ENCODE measurements around the gene SAMSN1. TPM values are rescaled to one million over a fixed set of nuclear protein-coding genes. Genes with fewer than 3 reads are reported as not detected.

The SAMSN1 gene
- total and polyA plus RNA-seq, 9 of the 15 experiments (the other 6 are each of a cell fraction or from before 2014, with no cell fraction given): 101 to 223 (median 159) TPM

DNA sequence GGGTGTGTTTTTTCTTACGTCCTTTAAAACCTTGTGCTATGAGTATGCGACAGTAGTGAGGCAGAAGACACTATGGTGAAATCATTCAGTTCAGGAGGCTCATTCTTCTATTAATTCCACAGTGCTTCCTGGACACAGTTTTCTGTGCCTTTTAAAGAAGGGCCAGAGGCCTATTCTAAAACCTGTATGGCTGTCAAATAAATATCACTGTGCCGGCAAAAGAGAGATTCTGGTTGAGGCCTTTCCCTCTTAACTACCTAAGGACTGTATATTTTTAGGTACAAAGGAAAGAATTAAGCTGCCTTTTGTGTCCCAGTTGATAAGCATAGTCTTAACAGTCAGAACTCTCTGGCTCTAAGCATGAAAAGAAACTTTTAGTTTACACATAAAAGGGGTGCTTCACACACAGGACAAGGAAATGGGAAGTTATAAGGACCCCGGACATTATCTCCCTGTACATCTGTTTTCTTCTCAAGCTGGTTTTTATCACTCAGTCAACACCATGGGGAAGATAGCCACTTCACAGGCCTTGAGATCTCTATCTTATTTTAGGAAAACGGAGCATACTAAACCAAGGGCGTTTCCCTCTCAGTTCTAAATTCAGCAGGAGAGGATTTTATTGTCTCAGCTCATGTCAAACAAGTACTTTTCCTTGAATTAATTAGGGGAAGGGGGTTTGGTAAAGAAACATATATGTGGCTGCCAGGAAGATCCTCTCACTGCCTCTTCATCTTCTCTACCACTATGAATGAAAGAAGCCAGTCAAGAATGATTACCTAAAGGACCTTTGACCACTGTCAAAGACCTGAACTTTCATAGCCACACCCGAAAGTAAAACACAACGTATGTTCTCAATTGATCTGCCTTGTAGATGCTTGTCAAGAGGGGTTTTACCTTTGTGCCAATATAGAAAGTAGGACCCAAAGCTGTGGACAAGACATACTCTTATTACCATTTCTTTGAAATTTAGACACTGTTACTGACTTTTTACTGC lies 91.8 kb downstream of the SAMSN1 start (continued):
- TF ChIP-seq NR2C1 (IDR thresholded peaks at IDR 0.05) (peak; percentile 44; the same call in 1 of the 2 replicates), NR2C1 (tag; IDR thresholded peaks at IDR 0.05) (no peak), ZNF583 (CRISPR knock-in tag; IDR thresholded peaks at IDR 0.05) (no peak), PHF8 (IDR thresholded peaks at IDR 0.05; ENCODE audit: borderline replicate concordance, low read length) (no peak), NFIC (IDR thresholded peaks at IDR 0.05) (peak; percentile 76), THRAP3 (IDR thresholded peaks at IDR 0.05; ENCODE audit: borderline replicate concordance) (no peak), RBBP5 (IDR thresholded peaks at IDR 0.05; ENCODE audit: borderline replicate concordance, insufficient read depth, low read length, poor library complexity, severe bottlenecking) (peak; percentile 64), CHCHD3 (CRISPR knock-in tag; IDR thresholded peaks at IDR 0.05) (no peak), SMAD3 (CRISPR knock-in tag; conservative IDR thresholded peaks at IDR 0.05) (peak; percentile 73; the same call in 1 of the 2 replicates), TRIM24 (IDR thresholded peaks at IDR 0.05) (peak in 1 of 2 experiments; percentile 86; a peak in 3 of 4 replicates), KDM1A (IDR thresholded peaks at IDR 0.05) (peak; percentile 47 to 66; a peak in 3 of 4 replicates)
- TF ChIP-seq, protein P1, sequence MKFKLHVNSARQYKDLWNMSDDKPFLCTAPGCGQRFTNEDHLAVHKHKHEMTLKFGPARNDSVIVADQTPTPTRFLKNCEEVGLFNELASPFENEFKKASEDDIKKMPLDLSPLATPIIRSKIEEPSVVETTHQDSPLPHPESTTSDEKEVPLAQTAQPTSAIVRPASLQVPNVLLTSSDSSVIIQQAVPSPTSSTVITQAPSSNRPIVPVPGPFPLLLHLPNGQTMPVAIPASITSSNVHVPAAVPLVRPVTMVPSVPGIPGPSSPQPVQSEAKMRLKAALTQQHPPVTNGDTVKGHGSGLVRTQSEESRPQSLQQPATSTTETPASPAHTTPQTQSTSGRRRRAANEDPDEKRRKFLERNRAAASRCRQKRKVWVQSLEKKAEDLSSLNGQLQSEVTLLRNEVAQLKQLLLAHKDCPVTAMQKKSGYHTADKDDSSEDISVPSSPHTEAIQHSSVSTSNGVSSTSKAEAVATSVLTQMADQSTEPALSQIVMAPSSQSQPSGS (CRISPR knock-in tag; IDR thresholded peaks at IDR 0.05): no peak
- TF ChIP-seq, protein P2, sequence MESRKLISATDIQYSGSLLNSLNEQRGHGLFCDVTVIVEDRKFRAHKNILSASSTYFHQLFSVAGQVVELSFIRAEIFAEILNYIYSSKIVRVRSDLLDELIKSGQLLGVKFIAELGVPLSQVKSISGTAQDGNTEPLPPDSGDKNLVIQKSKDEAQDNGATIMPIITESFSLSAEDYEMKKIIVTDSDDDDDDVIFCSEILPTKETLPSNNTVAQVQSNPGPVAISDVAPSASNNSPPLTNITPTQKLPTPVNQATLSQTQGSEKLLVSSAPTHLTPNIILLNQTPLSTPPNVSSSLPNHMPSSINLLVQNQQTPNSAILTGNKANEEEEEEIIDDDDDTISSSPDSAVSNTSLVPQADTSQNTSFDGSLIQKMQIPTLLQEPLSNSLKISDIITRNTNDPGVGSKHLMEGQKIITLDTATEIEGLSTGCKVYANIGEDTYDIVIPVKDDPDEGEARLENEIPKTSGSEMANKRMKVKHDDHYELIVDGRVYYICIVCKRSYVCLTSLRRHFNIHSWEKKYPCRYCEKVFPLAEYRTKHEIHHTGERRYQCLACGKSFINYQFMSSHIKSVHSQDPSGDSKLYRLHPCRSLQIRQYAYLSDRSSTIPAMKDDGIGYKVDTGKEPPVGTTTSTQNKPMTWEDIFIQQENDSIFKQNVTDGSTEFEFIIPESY (CRISPR knock-in tag; IDR thresholded peaks at IDR 0.05): no peak
- TF ChIP-seq, protein P3, sequence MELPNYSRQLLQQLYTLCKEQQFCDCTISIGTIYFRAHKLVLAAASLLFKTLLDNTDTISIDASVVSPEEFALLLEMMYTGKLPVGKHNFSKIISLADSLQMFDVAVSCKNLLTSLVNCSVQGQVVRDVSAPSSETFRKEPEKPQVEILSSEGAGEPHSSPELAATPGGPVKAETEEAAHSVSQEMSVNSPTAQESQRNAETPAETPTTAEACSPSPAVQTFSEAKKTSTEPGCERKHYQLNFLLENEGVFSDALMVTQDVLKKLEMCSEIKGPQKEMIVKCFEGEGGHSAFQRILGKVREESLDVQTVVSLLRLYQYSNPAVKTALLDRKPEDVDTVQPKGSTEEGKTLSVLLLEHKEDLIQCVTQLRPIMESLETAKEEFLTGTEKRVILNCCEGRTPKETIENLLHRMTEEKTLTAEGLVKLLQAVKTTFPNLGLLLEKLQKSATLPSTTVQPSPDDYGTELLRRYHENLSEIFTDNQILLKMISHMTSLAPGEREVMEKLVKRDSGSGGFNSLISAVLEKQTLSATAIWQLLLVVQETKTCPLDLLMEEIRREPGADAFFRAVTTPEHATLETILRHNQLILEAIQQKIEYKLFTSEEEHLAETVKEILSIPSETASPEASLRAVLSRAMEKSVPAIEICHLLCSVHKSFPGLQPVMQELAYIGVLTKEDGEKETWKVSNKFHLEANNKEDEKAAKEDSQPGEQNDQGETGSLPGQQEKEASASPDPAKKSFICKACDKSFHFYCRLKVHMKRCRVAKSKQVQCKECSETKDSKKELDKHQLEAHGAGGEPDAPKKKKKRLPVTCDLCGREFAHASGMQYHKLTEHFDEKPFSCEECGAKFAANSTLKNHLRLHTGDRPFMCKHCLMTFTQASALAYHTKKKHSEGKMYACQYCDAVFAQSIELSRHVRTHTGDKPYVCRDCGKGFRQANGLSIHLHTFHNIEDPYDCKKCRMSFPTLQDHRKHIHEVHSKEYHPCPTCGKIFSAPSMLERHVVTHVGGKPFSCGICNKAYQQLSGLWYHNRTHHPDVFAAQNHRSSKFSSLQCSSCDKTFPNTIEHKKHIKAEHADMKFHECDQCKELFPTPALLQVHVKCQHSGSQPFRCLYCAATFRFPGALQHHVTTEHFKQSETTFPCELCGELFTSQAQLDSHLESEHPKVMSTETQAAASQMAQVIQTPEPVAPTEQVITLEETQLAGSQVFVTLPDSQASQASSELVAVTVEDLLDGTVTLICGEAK (IDR thresholded peaks at IDR 0.05): no peak
- TF ChIP-seq, protein P3 (CRISPR knock-in tag; IDR thresholded peaks at IDR 0.05): no peak

All from K562 (cell line).